ENCODE measurements around the gene PCK2. TPM values are rescaled to one million over a fixed set of nuclear protein-coding genes. Genes with fewer than 3 reads are reported as not detected.

PCK2 gene
- total and polyA plus RNA-seq, 2 of the 13 experiments (the other 11 are each of a cell fraction or from before 2014, with no cell fraction given) = 129 to 272 TPM

- TF ChIP-seq THAP9 (CRISPR knock-in tag; IDR thresholded peaks at IDR 0.05; ENCODE audit: borderline replicate concordance) (peak; percentile 74), ZNF282 (IDR thresholded peaks at IDR 0.05; ENCODE audit: partially characterized antibody) (no peak), RFX5 (IDR thresholded peaks at IDR 0.05; ENCODE audit: low read depth, low read length) (no peak), HOMEZ (CRISPR knock-in tag; IDR thresholded peaks at IDR 0.05; ENCODE audit: low read depth) (peak; percentile 80; the same call in 1 of the 2 replicates), MTERF4 (CRISPR knock-in tag; IDR thresholded peaks at IDR 0.05) (0 out of 2 replicates have a peak, but pooled peaks have one; percentile 37), HNRNPH1 (optimal IDR thresholded peaks at IDR 0.05; ENCODE audit: low read depth, low read length) (no peak), IRF1 (CRISPR knock-in tag; IDR thresholded peaks at IDR 0.05; ENCODE audit: low read depth) (no peak), ZBTB2 (CRISPR knock-in tag; IDR thresholded peaks at IDR 0.05; ENCODE audit: low read depth) (no peak), MLLT10 (CRISPR knock-in tag; IDR thresholded peaks at IDR 0.05) (no peak), PATZ1 (CRISPR knock-in tag; IDR thresholded peaks at IDR 0.05) (peak; percentile 90), TOE1 (CRISPR knock-in tag; IDR thresholded peaks at IDR 0.05) (no peak; the same call in 1 of the 2 replicates), ZNF350 (CRISPR knock-in tag; IDR thresholded peaks at IDR 0.05; ENCODE audit: borderline replicate concordance, low read depth) (no peak; the same call in 1 of the 2 replicates), ZNF460 (CRISPR knock-in tag; IDR thresholded peaks at IDR 0.05; ENCODE audit: borderline replicate concordance) (no peak), PHF5A (CRISPR knock-in tag; IDR thresholded peaks at IDR 0.05; ENCODE audit: low read depth, unreplicated experiment) (no peak)
Measured at GRCh38 chr14:24130717-24131548, 36.8 kb downstream of the PCK2 start (continued).
